Measurements from ENCODE around the gene ZFAND6. TPM values are rescaled to one million over a fixed set of nuclear protein-coding genes. Genes with fewer than 3 reads are reported as not detected.

The ZFAND6 gene
- total RNA-seq, 1 experiment from 2014 or later: 89.7 TPM

DNA sequence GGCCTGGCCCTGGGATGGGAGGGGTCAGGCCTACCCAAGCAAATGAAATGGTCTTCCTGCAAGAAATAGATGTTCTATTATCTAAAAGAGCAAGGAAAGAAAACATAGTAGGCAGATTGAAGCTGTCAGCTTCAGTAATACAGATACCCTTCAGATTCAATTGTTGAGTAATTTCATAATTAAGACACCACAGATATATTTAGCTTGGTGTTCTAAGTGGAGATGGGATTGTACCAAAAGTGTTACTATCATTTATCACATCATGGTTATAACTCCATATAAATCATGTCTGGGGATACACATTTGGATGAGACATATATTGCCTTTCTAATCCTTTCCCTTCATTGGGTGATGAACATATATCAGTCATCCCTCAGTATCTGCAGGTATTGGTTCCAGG, 51.4 kb downstream of the ZFAND6 start:
- Histone ChIP-seq H2AFZ (ENCODE audit: low read length) (no peak overlapping the region), H4K5ac (ENCODE audit: insufficient read length, low read depth, low read length) (no peak overlapping the region), H3T11ph (ENCODE audit: low read length) (no peak overlapping the region), H3K9ac (ENCODE audit: extremely low read depth, insufficient read length, low read length) (no peak overlapping the region), H2BK20ac (ENCODE audit: low read depth, low read length, poor library complexity, severe bottlenecking) (no peak overlapping the region), H2BK120ac (ENCODE audit: low read depth, low read length, poor library complexity, severe bottlenecking) (no peak overlapping the region), H3K4ac (ENCODE audit: low read depth, low read length) (no peak overlapping the region), H3K79me2 (ENCODE audit: insufficient read depth, low read length) (peaks cover 5% of the 10 kb centered on the region; the same call in 1 of the 2 replicates), H3K14ac (ENCODE audit: insufficient read depth, low read length) (no peak overlapping the region), H2BK15ac (ENCODE audit: low read depth, low read length) (no peak overlapping the region), H3K4me2 (ENCODE audit: insufficient read depth, insufficient read length, low read length) (no peak overlapping the region), H4K20me1 (ENCODE audit: control insufficient read depth, insufficient read depth, insufficient read length) (no peaks in the 10 kb centered on the region), H3K23me2 (ENCODE audit: insufficient read length, low read depth, low read length, poor library complexity, severe bottlenecking) (no peaks in the 10 kb centered on the region), H3K56ac (ENCODE audit: insufficient read length, low read depth, low read length) (no peak overlapping the region), H4K91ac (ENCODE audit: insufficient read length, low read depth, low read length) (no peak overlapping the region), H3K23ac (ENCODE audit: insufficient read length, low read depth, low read length) (no peak overlapping the region), H3K27me3 (ENCODE audit: insufficient read depth, low read length) (no peaks in the 10 kb centered on the region), H3K18ac (ENCODE audit: insufficient read length, low read depth, low read length) (no peak overlapping the region), H3K79me1 (ENCODE audit: insufficient read depth, low read depth, low read length, poor library complexity, severe bottlenecking) (peaks cover 2% of the 10 kb centered on the region), H2BK5ac (ENCODE audit: insufficient read length, low read length) (no peak overlapping the region), H3K27ac (ENCODE audit: insufficient read length, low read depth, low read length) (no peak overlapping the region), H4K8ac (replicated peaks; ENCODE audit: insufficient read length, low read depth, low read length) (no peak overlapping the region), H2AK5ac (ENCODE audit: insufficient read length, low read length) (no peak overlapping the region), H3K9me3 (ENCODE audit: control insufficient read depth, low read depth, low read length) (no peaks in the 10 kb centered on the region), H2BK12ac (ENCODE audit: insufficient read length, low read depth, low read length) (no peak overlapping the region), H3K4me1 (ENCODE audit: insufficient read depth, low read length) (no peaks in the 10 kb centered on the region)
- H3K4me3 Mint-ChIP-seq: no peak overlapping the region
- H3K4me1 Mint-ChIP-seq: peaks cover 20 to 22% of the 10 kb centered on the region in 2 experiments
- H3K27me3 Mint-ChIP-seq (ENCODE audit: low read depth): no peaks in the 10 kb centered on the region
- no peak overlapping the region for H3K27ac Mint-ChIP-seq
- H3K36me3 Mint-ChIP-seq (ENCODE audit: insufficient read depth in 1 of 3, low read depth in 3 of 3): no peaks in the 10 kb centered on the region
- DNase-seq: no peak
- TF ChIP-seq, protein P1, sequence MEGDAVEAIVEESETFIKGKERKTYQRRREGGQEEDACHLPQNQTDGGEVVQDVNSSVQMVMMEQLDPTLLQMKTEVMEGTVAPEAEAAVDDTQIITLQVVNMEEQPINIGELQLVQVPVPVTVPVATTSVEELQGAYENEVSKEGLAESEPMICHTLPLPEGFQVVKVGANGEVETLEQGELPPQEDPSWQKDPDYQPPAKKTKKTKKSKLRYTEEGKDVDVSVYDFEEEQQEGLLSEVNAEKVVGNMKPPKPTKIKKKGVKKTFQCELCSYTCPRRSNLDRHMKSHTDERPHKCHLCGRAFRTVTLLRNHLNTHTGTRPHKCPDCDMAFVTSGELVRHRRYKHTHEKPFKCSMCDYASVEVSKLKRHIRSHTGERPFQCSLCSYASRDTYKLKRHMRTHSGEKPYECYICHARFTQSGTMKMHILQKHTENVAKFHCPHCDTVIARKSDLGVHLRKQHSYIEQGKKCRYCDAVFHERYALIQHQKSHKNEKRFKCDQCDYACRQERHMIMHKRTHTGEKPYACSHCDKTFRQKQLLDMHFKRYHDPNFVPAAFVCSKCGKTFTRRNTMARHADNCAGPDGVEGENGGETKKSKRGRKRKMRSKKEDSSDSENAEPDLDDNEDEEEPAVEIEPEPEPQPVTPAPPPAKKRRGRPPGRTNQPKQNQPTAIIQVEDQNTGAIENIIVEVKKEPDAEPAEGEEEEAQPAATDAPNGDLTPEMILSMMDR (conservative IDR thresholded peaks at IDR 0.05): no peak
- no peaks in the 10 kb centered on the region for H3K9me3 Mint-ChIP-seq

All from H9 (cell line).